GM19328 (cell line): ENCODE measurements around the gene DIRAS1.
"Not testable (repeated sequence)": the region's sequence is repeated elsewhere in the genome, so short reads cannot be mapped to it uniquely, and the experiment has no call there.

ENCODE experiments used
- ATAC-seq: cut with Tn5 transposase; IDR thresholded peaks from one replicate; pipeline ENCODE4 v1.9.1; 2021; ENCODE audit warnings: mild to moderate bottlenecking, moderate library complexity; ENCODE audit not compliant: unreplicated experiment

The DIRAS1 gene

DNA sequence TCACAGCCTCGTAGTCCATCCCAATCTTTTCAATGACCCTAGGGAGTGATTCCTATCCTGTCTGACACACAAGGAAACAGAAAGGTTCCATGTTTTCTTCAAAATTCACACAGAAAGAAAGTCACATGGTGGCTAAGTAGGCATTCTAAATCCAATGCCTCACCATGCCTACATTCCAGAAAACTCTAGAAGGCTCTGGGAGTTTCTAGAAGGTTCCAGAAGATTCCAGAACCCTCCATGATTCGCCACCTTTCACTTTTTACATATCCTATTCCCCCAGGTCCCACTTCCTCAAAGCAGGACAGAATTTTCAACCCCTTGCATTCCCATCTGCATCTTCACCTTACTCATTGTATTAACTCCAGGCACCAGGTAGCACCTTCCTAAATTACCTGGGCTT lies 41.7 kb downstream of the DIRAS1 start:
- no peak for ATAC-seq

GRCh38 chr19:2678948-2679347 lies 42.2 kb downstream of the DIRAS1 start:
- not testable (repeated sequence) for ATAC-seq

DNA sequence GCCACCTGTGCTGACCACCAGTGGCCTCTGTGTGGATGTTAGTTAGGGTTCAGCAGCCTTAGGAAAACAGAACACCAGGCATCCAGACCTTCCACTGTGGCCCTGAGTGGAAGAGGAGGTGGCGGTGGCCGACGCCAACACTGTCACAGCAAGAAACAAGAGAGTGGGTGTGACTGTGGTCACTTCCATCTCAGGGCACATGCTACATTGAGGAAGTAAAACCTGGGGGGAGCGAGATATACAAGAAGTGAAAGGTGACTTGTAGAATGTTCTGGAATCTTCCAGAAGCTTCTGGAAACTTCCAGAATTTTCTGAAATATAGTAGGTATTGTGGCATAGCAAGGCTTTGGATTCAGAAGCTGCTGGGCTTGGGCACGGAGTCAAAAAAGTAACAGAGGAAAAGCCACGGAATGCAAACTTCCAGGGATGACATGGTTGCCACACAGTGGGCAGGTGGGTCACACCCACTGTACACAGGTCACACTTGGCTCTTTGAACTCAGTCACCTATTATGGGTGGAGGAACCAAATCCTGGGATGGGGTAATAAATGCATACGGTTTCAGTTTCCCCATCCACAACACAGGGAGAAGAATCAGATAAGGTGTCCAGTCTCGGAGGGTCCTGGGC lies 43.0 kb downstream of the DIRAS1 start:
- no peak for ATAC-seq

GRCh38 chr19:2676823-2677222 lies 44.3 kb downstream of the DIRAS1 start:
- no peak for ATAC-seq

- no peak for ATAC-seq
Observed at GRCh38 chr19:2675892-2676291, 45.3 kb downstream of the DIRAS1 start.

GRCh38 chr19:2670217-2670616 lies 51.0 kb downstream of the DIRAS1 start:
- no peak for ATAC-seq

DNA sequence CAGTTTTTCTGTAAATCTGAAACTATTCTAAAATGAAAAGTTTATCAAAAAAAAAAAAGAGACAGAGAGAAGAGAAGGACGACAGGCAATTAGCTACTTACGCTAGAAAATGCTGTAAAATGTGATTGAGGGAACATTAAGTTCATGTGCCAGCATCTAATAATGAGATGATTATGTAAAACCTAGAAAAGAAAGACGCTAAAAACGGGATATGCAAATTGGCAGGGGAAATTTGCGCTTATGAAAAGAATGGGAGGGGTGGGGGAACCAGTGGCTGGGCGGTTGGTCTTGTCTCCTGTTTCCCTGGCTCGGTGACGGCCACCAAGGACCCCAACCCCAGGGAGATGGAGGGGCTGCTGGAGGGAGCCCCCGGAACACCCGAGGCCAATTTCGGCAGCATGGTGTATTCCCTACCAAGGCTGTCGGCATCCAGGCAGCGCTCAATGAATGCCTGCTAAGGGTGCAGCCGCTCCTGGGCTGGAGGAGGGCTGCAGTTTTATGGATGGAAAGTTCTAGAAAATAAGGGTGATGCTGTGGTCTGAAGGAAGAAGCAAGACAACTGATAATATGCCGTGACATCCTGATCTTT lies 52.9 kb downstream of the DIRAS1 start:
- ATAC-seq, result no peak

GRCh38 chr19:2667349-2667748 lies 53.8 kb downstream of the DIRAS1 start:
- ATAC-seq, result not testable (repeated sequence)

DNA sequence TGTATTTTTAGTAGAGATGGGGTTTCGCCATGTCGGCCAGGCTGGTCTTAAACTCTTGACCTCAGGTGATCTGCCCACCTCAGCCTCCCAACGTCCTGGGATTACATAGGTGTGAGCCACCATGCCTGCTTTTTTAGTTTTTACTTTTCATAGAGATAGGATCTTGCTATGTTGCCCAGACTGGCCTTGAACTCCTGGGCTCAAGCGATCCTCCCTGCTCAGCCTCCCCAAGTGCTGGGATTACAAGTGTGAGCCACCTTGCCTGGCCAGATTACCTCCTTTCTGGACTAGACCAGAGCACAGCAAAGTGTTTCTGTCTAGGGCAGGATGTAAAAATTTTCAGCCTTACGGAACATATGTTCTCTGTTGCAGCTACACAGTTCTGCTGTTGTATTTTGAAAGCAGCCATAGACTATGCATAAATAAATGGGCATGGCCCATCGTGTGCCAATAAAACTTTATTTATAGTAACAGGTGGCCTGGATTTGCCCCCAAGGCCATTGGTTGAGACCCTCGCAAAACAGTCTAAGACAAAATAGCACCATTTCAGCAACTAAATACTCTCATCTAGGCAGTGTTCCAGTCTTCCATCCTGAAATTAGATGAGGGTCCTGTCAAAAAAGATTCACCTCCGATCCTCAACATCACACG lies 54.7 kb downstream of the DIRAS1 start:
- no peak for ATAC-seq

GRCh38 chr19:2665103-2665502 lies 56.1 kb downstream of the DIRAS1 start:
- ATAC-seq, result no peak
